WI38 (cell line): Measurements from ENCODE around the gene LCT.

Source experiments
- H3K4me3 ChIP-seq: 2 replicates; pipeline ENCODE4 v1.5.1; 2011; ENCODE audit warnings: low read depth, mild to moderate bottlenecking, control low read depth, low read length
- CTCF ChIP-seq: IDR thresholded peaks from 2 replicates; pipeline ENCODE4 v1.5.1; 2012; ENCODE audit warnings: low read depth, mild to moderate bottlenecking, control low read depth, low read length

The LCT gene

GRCh38 chr2:135783439-135783838 lies 53.5 kb downstream of the LCT start:
- no peak for TF ChIP-seq CTCF
- H3K4me3 ChIP-seq = no peak overlapping the region

- no peak for TF ChIP-seq CTCF
- no peak overlapping the region for H3K4me3 ChIP-seq
Observed at GRCh38 chr2:135782231-135782630, 54.8 kb downstream of the LCT start.

GRCh38 chr2:135776367-135776766 lies 60.6 kb downstream of the LCT start:
- TF ChIP-seq CTCF = no peak
- no peak overlapping the region for H3K4me3 ChIP-seq

GRCh38 chr2:135775420-135775819 lies 61.6 kb downstream of the LCT start:
- no peak for TF ChIP-seq CTCF
- H3K4me3 ChIP-seq = no peak overlapping the region

GRCh38 chr2:135773917-135774316 lies 63.1 kb downstream of the LCT start:
- no peak for TF ChIP-seq CTCF
- H3K4me3 ChIP-seq = no peak overlapping the region

GRCh38 chr2:135773319-135773718 lies 63.7 kb downstream of the LCT start:
- TF ChIP-seq CTCF = no peak
- no peak overlapping the region for H3K4me3 ChIP-seq

- no peak overlapping the region for H3K4me3 ChIP-seq
- TF ChIP-seq CTCF = no peak
Observed at GRCh38 chr2:135768863-135769262, 68.1 kb downstream of the LCT start.
